Activated CD4-positive, CD25-positive, alpha-beta regulatory T cell treated with anti-CD3 and anti-CD28 coated beads, Interleukin-2, amount 50 U/mL, for 24 hours (primary cell): Measurements from ENCODE around the gene EEF1AKMT4.

Source experiments
- ATAC-seq, 2 donors: fragments of 150-1000 bp; cut with Tn5 transposase; one replicate each; pipeline ENCODE4 v1.10.0; 2021; ENCODE audit warnings: mild to moderate bottlenecking in 1 of 2, moderate library complexity in 1 of 2

The EEF1AKMT4 gene

DNA sequence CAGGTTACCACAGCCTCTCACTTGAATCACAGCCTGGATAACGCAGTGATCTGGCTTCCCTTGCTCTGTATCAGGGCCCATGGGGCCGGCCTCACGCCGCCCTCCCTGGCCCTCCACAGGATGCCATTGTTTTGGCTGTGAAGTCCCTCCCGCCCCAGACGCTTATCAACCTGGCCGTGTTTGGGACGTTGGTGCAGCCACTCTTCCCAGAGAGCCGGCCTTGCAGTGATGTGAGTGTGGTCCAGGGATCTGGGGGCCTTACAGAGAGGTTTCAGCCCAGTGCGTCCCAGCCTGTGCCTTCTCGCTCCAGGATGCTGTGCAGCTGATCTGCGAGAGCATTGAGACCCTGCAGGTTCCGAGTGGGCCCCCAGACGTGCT lies 13.4 kb upstream of the EEF1AKMT4 start:
- no peak for ATAC-seq

DNA sequence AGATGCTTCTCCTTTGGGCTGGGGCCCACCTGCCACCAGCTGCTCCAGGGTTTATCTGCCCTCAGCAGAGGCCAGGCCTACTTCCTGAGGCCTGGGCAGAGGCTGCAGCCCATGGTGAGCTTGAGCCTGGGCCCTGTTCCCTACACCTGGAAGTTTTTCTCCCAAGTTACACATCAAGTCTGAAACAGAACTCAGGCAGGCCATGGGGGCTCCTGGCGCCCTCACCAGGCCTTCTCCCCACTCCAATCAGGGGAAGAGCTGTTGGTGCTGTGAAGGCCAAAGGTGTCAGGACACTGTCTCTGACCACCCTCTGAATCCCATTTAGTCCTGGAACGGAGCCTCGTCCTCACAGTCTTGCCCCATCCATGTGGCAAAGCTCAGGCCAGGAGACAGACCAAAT lies 12.8 kb upstream of the EEF1AKMT4 start:
- no peak for ATAC-seq

DNA sequence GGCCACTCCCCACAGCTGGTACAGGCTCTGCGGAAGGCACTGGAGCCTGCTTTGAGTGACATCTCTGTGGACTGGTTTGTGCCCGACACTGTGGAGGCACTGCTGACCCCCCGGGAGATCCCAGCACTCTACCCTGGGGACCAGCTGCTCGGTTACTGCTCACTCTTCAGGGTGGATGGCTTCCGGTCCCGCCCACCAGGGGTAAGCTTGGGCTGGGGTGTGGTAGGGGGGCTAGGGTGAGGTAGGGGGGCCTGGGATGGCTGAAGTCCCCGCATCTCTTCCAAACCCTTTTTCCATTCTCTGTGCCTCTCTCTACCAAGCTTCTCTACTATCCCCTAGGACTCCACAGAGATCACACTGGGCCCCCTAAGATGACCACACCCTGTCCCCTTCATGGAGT lies 12.3 kb upstream of the EEF1AKMT4 start:
- ATAC-seq: no peak

DNA sequence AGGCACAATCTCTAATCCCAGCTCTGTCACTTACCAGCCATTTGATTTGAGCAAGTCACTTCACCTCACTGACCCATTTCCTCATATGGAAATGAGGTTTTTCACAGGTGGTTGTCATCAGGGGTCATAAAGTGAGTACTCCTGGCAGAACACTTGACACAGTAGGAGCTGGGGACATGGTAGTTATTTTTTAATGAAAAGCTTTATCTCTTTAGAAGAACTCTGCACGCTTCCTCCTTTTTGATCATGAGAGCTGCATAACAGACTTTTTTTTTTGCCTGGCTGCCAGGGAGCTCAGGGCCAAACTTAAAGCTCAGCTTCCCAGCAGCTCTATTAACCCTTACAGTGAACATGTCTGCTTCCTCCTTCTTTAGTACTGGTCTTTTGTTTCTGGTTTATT lies 11.7 kb upstream of the EEF1AKMT4 start:
- ATAC-seq: no peak

DNA sequence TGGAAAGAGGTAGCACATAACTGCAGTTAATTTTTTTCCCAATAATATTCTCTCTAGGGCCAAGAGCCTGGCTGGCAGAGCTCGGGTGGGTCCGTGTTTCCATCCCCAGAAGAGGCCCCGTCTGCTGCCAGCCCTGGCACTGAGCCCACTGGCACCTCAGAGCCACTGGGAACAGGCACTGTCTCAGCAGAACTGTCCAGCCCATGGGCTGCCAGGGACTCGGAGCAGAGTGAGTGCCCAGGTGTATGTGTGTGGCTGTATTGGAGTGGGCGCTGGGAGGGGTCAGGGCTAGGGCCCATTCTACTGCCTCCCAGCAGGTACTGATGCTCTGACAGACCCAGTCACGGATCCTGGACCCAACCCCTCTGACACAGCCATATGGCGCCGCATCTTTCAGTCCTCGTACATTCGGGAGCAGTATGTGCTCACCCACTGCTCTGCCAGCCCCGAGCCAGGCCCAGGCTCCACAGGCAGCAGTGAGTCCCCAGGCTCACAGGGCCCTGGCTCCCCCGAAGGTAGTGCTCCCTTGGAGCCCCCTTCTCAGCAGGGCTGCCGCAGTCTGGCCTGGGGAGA lies 11.1 kb upstream of the EEF1AKMT4 start:
- no peak for ATAC-seq

DNA sequence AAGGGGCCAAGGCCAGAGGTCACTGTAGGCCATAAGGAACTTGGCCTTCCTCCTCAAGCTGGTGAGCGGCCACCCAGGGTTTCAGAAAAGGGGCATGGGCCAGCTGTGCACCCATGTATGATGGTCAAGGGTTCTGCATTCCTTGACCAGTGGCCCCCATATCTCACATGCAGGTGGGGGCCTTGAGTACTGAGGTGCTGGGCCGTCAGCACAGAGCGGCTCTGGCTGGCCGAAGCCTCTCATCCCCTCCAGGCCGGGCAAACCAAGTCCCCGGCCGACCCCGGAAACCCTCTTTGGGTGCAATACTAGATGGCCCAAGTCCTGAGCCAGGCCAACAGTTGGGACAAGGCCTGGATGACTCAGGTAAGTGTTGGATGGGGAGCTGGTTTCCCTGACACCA lies 10.3 kb upstream of the EEF1AKMT4 start:
- no peak for ATAC-seq

DNA sequence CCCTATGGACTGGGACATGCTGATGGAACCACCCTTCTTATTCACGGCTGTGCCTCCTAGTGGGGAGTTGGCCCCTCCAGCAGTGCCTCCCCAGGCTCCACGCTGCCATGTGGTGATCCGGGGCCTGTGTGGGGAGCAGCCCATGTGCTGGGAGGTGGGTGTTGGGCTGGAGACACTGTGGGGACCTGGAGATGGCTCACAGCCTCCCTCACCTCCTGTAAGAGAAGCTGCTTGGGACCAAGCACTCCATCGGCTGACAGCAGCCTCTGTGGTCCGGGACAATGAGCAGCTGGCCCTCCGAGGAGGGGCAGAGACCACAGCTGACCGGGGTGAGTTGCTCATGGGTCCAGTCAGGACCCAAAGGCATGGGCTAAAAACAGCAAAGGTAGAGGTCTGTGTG lies 9.8 kb upstream of the EEF1AKMT4 start:
- ATAC-seq: no peak

DNA sequence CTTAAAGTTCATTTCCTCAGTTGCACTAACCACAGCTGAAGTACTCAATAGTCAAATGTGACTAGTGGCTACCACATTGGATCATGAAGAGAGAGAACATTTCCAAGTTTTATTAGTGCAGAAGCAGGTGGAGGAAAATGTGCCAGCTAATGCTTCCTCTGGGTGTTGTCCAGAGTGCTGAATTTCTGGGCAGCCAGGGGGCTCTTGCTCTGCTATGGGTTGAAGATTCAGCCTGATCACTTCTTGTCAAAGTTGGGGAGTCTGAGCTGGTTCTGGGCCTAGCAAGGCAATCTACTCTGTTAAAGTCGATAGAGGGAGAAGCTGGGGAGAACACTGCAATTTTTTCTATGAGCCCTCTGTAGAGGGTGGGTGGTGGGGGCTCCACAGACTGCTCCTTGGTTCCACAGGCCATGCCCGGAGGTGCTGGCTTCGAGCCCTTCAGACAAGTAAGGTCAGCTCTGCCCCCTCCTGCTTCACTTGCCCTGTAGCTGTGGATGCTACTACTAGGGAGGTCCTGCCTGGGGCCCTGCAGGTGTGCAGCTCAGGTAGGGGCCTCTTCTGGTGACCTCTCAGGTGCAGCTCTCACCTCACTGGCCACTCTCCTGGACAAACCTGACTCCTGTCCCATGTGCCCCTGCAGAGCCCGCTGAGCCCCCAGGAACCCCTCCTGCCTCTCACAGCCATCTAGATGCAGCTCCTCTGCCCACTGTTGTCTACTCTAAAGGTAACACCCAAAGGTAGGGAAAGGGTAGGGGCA lies 8.9 kb upstream of the EEF1AKMT4 start:
- ATAC-seq: no peak

DNA sequence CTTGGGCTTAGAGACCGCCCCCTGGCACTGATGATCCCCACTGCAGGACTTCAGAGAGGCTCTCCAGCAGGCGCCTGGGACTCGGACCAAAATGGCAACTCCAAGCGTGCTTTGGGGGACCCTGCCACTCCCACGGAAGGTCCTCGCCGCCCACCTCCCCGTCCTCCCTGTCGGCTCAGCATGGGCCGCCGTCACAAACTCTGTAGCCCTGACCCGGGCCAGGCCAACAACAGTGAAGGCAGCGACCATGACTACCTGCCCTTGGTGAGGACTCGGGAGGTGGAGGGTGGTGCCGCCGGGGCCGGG lies 8.4 kb upstream of the EEF1AKMT4 start:
- no peak for ATAC-seq

DNA sequence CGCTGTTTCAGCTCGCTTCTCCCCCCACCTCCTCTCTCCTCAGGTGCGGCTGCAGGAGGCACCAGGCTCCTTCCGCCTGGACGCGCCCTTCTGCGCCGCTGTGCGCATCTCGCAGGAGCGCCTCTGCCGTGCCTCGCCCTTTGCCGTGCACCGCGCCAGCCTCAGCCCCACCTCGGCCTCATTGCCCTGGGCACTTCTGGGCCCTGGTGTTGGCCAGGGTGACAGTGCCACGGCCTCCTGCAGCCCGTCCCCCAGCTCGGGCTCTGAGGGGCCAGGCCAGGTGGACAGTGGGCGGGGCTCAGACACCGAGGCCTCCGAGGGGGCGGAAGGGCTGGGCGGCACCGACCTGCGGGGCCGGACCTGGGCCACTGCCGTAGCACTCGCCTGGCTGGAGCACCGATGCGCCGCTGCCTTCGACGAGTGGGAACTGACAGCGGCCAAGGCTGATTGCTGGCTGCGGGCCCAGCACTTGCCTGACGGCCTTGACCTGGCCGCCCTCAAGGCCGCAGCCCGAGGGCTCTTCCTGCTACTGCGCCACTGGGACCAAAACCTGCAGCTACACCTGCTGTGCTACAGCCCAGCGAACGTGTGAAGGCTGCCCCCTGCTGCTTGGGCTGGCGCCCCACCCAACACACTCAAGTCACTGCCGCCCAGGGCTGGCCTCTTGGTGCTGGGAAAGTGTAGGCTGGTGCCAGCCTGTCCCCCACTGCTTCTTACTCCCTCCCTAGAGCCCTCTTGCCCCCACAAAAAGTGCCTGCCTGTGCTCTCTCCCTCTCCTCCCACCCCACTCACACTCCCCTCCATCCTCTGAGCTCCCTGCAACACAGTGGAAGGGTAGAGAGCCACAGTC lies 7.8 kb upstream of the EEF1AKMT4 start:
- ATAC-seq: peak; percentile 7 to 20

DNA sequence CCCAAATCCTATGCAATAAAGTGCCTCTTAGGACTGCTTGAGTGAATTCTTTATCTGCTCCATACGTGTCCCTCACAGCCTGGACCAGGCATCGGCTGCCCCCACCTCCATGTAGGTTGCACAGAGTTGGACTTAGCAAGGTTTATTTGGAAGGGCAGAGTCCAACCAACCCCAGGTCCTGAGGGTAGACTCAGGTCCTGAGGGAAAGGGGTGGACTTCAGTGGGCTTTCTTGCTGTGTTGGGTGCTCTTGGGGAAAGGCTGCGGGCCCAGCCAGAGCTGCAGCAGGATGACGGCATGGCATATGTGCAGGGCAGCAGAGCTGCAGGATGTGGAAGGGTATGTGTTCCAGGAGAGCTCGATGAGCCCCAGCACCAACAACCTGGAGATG lies 7.2 kb upstream of the EEF1AKMT4 start:
- no peak for ATAC-seq

DNA sequence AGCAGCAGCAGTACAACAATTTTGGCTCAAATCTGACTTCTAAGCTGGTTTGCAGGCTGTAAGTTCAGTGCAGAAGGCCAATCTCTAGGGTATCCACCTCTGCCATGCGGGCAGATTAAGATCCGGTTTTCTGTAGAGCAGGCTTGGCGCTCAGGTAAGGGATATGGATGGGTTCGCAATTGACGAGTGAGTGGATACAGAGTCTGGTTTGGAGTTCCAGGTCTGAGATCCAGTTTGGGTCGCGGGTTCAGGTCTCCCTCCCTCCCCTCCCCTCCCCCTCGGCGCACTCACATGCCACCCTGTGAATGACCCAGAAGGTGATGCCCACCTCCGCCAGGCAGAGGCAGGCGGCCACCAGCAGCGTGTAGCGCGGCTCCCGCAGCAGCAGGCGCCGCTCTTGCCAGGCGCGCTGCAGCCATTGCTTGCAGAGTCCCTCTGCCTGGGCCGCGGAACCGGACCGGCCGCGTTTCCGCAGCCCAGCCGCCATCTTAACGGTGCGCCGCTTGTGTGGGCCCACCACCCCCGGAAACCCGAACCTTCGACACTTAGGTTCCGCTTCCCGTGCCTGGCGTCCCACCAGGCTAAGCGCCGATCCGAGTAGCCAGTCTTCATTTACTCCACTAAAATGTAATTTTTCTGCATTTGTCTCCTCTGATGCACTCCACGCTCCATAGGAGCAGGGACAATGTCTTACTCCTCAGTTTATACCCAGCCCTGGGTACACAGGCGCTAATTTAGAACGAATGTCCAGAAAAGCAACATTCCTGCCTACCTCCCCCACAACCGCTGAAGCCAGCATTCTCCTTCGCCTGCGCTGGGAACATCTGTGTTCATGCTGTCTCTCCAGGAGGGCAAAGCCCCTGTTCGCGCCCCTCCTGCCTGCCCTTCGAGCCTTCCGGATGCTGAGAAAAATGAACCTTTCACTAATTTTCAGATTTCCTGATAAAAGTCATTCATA lies 739 bp upstream of the EEF1AKMT4 start, which contains the start of gene ALG3:
TSS of gene ALG3 (minus strand) at position 509 of the 958 bp plus-strand sequence. CDS start at position 487, 22 bp downstream.
- ATAC-seq: peak; percentile 41 to 52

DNA sequence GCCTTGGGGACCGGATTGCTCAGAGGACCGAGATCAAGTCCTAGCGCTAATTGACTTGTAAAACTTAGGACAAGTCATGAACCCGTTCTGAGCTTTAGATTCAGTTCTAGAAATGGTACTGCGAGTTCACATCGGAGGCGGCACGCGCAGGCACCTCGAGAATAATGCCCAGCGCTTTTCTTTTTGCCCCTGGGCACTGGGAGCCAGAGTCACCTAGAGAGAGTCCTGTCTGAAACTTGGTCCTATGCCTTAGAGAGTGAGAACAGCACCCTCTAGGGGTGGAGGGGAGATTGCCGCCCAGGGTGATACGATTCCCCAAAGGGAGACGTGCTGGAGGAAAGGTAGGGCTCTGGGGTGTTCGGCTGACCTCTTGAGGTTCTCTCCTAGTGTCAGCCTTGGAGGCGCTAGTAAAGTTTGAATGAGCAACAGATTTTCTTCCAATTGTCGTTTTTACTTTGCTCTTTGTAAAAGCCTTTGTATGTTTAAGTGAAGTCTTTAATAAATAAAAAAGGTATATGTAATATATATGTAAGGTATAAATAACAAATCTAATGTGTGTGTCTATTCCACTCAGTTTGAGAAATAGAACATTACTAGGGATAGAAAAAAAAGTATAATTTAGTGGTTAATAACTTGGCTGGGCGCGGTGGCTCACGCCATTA lies 826 bp downstream of the EEF1AKMT4 start:
- ATAC-seq: peak; percentile 61 to 65

DNA sequence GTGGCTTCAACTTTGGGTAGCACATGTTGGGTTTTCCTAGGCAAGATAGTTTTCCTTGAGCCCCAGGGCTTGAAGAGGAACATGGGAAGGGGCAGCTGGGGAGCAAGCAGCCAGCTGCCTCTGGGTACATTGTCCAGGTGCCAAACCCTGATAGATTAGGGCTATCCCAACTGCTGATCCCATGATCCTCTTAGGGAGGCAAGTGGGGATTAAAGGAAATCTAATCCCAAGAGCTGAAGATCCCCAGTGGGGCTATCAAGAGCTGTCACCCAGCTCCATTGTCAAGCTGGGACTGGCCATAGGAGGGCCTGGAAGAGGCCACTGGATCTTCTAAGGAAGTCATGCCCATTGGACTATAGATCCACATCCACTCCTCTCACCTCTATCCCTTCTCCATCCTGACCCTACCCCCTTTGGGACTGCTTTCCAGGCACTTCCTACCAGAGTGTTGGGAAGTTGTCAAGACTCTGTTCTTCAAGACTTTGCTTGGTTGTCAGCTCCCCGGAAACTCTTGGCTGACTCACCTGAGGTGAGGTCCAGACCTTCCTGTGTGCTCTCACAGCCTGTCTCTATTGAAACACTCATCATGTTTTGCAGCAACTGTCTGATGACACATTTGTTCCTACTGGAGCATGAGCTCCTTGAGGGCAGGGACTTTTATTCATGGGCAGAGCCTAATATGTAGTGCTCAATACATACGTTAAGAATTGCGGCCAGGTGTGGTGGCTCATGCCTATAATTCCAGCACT lies 6.0 kb downstream of the EEF1AKMT4 start:
- ATAC-seq: peak; percentile 82 to 87

DNA sequence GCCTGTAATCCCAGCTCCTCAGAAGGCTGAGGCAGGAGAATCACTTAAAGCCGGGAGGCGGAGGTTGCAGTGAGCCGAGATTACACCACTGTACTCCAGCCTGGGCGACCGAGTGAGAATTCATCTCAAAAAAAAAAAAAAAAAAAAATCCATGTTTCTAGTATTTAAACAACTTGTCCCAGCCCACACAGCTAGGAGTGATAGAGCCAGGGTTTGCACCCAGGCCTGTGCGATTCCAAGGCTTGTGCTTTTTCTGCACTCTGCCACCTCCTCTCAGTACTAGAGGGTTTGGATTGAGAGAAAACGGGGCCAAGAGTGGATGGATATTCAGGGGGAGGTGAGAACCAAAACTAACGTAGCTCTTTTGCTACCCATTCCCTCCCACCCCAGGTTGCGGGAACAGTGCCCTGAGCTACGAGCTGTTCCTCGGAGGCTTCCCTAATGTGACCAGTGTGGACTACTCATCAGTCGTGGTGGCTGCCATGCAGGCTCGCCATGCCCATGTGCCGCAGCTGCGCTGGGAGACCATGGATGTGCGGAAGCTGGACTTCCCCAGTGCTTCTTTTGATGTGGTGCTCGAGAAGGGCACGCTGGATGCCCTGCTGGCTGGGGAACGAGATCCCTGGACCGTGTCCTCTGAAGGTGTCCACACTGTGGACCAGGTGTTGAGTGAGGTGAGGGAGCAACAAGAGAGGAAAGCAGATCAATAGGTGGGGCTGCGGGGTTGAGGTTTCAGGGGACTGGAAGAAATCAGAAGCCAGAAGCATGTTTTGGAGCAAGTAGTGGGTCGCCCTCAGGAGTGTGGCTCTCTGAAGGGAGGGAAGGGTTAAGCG lies 7.8 kb downstream of the EEF1AKMT4 start:
- ATAC-seq: no peak

DNA sequence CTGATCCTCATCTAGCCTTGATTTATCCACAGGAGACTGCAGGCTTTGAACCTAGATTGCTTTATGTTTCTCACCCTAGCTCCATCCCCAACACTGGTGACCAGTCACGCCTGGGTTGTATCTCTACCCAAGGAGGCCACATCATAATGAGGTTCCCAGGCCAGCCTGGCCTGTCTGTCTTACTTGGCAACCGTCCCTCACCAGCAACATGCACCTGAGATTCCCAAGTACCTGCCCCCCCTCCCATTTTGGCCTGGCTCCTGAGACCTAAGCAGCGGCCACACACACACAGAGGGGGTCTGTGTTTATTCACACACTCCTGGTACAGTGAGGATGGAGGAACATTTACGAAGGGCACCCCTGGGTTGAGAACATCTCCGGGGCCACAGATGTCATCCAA lies 9.5 kb downstream of the EEF1AKMT4 start:
- ATAC-seq: no peak

DNA sequence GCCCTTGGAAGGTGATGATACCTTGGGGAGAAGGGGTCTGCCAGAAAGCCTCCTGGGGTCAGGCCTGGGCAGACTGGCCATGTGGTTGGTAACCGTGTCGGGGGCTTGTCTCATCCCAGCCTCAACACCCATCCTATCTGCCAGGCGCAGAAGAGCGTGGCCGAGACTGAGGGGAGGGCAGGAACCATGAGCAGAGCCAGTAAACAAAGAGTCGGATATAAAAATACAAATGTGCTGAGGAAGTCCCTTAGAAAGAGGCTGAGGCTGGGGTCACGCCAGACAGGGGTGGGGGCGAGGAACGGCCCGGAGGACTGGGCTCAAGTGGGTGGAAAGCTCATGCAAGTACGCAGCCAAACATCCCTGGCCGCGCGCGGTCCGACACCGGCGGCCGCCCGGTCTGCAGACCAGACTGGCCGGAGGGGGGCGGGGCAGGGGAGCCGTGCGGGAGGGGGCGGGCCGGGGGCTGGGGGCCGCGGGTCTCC lies 10.0 kb downstream of the EEF1AKMT4 start:
- ATAC-seq: no peak

DNA sequence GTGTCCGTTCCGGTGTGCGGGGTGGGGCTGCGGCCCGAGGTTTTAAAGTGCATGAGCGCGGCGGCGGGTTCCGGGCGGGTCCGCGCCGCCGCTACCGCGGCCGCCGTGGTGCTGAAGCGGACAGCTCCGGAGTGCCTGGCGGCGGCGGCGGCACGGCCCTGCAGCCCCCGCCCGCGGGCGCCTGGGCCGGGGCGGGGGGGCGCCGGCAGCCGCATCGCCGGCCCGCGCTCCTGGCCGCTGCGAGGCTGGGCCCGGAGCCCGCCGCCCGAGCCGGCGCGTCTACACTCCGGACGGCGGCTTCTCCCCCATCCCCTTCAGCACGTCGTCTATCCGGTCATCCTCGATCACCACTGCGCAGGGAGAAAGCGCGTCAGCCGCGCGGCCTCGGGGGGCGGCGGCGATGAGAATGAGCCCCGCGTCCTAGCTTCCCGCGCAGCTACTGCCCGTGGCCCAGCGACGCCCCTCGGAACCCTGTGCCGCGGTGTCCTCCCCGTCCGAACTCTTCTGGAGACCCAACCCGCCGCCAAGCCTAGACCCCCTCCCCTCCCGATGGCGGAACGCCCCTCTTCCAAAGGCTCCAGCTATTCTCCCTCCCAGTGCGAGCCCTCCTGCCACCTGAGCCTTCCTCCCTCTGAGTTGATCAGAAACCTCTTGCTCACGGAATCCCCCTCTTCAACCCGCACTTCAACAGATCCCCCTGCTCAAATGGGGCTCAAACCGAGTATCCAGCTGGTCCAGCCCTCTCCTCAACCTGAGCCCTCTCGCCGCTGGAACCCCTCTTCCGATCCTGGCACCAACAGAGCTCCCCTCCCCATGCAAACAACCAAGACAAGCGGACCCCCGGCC lies 10.6 kb downstream of the EEF1AKMT4 start:
- ATAC-seq: peak; percentile 18 to 31

DNA sequence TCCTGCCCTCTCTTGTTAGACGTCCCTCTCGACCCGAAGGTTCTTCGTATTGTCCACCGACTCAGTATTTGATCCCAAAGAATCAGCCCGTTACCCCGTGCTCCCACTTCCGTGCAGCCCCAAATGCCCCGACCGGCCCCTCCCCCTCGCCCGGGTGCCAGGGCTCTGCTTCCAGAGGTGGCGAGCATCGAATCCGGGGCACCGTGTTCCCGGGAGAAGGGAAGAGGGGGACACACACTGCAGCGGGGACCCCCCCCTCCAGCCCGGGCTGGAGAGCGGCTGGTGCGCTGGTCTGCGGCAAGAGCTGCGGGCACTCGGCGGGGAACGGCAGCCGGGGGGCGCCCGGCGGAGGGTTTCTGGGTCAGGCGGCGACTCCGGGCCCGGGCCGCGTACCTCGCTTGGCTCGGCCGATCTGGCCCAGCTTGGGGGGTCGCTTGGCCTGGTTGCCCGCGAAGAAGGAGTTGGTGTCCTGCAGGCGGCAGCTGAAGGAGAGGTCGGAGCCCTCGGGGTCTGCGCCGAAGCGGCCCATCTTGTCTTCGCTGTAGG lies 11.3 kb downstream of the EEF1AKMT4 start:
- ATAC-seq: no peak
